Spleen (tissue), 7 donors: ENCODE data around the gene LEFTY2.

ENCODE experiments used
- POLR2A ChIP-seq, 3 donors: fragments of 450-650 bp; IDR thresholded peaks; one replicate each; pipeline ENCODE4 v1.5.1; 2017; ENCODE audit warnings: antibody characterized with exemption in 3 of 3, mild to moderate bottlenecking in 1 of 3
- TF ChIP-seq, protein P1 (sequence below), 11 experiments: fragments of 200-600 bp in 7 of 11; fragments of 450-650 bp in 4 of 11; sonication (generic) in 4 of 11; IDR thresholded peaks in 8 of 11; conservative IDR thresholded peaks in 3 of 11; 1 replicate in 7 of 11; 2 replicates in 4 of 11; pipeline versions ENCODE4 v1.4.0 to v1.8.0; 2016 to 2021; ENCODE audit warnings: antibody characterized with exemption in 11 of 11, inconsistent platforms in 4 of 11, mild to moderate bottlenecking in 1 of 11
- donor health status: DM: no; HTN: no; CAD: no; lungs with moderate emphysema.
- donor health status: DM: no; HTN: no; CAD: no.
- donor health status: DM: no; HTN: no; CAD: no.

DNA sequence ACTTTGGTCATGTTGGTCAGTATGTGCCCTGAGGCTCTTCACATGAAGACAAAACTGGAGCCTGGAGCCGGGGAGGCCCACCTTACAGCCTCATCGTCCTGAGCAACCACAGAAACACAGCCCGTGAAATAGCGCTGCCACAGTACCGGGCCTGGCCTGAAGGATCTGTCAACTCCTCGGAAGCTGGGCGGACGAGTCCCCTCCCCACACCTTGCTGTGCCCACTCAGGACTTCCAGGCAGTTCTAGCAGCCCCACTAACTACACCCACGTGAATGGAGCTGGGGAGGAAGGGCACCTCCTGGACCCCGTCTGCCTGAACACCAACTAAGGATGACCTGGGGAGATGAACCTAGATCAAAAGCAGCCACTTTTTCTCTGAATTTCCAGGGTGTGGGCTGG is 33.4 kb upstream of the LEFTY2 start:
- TF ChIP-seq POLR2A (IDR thresholded peaks at IDR 0.05), result no peak
- TF ChIP-seq, protein P1, sequence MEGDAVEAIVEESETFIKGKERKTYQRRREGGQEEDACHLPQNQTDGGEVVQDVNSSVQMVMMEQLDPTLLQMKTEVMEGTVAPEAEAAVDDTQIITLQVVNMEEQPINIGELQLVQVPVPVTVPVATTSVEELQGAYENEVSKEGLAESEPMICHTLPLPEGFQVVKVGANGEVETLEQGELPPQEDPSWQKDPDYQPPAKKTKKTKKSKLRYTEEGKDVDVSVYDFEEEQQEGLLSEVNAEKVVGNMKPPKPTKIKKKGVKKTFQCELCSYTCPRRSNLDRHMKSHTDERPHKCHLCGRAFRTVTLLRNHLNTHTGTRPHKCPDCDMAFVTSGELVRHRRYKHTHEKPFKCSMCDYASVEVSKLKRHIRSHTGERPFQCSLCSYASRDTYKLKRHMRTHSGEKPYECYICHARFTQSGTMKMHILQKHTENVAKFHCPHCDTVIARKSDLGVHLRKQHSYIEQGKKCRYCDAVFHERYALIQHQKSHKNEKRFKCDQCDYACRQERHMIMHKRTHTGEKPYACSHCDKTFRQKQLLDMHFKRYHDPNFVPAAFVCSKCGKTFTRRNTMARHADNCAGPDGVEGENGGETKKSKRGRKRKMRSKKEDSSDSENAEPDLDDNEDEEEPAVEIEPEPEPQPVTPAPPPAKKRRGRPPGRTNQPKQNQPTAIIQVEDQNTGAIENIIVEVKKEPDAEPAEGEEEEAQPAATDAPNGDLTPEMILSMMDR (IDR thresholded peaks at IDR 0.05 in 8 of 11, conservative IDR thresholded peaks at IDR 0.05 in 3 of 11), result no peak
